Stromal cell of bone marrow (primary cell): ENCODE data around the gene ADPRHL1.

Experiments
- DNase-seq: peaks from one replicate; pipeline ENCODE4 v3.0.0-alpha.2; 2012; ENCODE audit warnings: low read depth

Gene ADPRHL1

GRCh38 chr13:113350065-113350937, 103.0 kb downstream of the ADPRHL1 start:
- DNase-seq = no peak
